GM10847 (cell line): ENCODE data around the gene TMBIM4.

Experiments
- POLR2A ChIP-seq: IDR thresholded peaks from 2 replicates; pipeline ENCODE4 v1.6.1; 2011; ENCODE audit not compliant: insufficient read length; ENCODE audit errors: extremely low read depth

The TMBIM4 gene

DNA sequence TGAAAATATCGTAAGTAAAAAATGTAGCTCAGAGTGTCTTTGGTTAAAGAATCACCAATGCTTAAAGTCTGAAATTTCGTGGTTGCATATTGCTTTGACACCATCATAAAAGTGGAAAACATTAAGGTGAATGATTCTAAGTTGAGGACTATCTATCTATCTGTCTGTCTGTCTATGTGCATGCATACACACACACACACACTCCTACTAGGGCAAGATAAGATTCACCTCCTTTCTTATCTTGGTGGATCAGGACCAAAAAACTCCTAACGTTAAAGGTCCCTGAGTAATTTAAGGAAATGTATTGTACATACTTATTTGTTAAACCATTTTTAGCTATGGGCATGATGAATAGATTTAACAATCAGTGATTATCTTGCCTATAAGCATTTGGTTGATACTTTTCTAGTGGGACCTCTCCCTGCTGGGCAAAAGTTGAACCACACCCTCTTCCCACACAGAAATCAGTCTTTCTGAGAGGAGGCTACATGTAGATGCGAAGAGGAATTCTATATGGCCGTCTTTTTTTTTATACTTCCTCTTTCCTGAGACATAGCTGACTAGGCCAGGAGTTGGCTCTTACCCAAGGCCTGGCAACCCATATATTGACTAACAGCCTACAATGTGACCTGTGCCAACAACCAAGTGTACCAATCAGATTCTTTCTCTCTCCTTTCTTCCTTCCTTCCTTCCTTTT lies 19.9 kb downstream of the TMBIM4 start:
- no peak for TF ChIP-seq POLR2A

DNA sequence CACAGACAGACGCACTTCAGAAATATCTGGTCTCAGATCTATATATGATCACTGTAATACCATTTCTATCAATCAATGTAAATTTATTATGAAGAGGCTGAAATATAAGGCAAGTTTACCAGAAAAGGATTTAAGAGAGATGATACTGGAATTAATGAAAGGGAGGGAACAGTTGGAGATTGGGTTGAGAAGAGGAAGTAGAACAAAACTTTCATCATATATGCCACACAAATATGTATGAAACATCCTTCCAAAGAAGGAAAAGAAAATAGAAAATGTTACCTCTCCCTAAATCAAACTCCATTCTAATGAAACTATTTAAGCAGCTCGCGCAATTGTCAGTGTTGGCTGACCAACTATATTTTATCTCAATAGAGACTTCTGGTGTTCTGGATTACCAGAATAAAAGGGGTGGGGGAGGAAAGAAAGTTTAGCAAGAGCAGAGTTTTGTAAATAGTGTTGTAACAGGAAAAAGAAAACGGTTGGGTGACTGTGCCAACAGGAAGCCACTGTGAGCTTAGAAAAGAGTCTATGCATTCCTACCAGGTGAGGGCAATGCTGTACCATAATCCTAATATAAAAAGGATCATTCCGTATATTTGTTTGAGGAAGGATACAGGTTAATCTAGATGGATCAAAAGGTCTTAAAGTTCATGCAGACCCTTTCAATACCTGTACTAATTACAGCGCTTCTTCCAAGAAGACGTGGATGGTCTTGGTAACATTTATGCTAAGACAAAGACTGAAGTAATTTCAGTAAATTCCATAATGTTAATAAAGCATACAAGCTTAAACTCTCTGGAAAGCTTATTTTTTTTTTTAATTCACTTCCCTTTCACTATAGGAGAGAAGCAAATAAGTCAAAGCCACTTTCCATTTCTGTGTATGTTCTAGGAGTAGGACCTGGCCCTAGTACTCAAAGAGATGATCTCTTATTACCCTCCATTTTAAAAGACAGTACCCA lies 24.7 kb downstream of the TMBIM4 start:
- TF ChIP-seq POLR2A, result no peak

DNA sequence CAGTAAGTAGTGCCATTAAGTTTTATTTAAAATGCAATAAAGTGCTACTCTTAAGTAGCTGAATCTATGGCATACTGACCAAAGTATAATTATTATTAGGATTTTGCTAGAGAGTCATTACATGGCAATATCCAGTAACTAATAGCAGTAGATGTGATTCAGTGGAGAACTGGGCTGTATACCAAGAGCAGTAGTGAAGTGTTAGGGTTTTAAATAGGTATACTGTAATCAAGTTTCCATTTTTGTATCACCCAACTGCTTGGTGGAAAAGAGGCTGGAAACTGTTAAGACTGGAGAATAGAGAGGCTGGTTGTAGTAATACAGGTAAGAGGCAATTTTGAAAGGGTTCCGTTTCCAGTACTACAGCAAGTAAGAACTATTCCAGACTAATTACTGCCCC lies 25.9 kb downstream of the TMBIM4 start:
- no peak for TF ChIP-seq POLR2A

- no peak for TF ChIP-seq POLR2A
Observed at GRCh38 chr12:66142826-66143225, 27.0 kb downstream of the TMBIM4 start.

DNA sequence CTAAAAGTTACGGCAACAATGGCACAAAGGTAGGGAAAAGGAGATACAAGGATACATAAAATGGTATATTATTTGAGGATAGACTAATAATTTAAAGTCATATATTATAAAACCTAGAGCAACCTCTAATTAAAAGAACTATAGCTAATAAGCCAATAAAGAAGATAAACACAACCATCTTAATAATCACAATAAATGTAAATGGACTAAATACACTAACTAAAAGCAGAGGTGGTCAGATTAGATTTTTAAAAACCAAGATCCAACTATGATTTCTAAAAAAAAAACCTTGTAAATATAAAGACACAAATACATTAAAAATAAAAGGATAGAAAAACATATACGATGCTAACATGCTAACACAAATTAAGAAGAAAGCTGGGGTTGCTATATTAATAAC lies 28.5 kb downstream of the TMBIM4 start:
- TF ChIP-seq POLR2A, result no peak

DNA sequence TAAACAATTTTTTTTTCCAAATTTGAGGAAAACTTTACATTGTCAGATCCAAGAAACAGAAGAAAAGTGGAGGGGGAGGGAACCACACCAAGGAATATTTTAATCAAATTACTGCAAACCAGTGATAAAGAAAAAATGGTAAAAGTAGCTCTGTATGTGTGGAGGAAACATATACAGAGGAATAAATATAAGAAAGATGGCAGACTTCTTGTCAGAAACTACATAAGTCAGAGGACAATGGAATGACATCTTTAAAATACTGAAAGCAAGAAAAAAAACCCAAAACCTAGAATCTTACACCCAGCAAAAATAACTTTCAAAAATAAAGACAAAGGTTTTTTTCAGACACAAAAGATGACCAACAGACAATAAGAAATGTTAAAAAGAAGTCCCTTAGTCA lies 29.1 kb downstream of the TMBIM4 start:
- TF ChIP-seq POLR2A, result no peak

DNA sequence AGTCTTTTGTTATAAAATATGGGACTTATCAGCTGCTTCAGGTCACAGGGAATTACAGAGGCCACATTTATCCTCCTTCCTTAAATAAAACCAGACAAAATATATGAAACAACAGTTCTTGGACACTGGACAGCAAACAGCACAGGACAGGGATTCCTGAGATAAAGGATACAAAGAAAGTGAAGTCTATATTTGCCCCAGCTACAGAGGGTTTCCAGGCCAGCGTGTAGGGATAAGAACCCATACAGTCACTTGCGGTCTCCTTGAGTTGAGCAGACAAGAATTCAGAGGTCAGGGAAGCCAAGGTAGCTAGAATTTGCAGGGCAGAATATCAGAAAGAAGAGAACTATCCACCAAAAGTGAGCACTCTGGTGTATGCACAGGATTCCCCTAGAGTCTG lies 30.5 kb downstream of the TMBIM4 start:
- TF ChIP-seq POLR2A, result no peak

DNA sequence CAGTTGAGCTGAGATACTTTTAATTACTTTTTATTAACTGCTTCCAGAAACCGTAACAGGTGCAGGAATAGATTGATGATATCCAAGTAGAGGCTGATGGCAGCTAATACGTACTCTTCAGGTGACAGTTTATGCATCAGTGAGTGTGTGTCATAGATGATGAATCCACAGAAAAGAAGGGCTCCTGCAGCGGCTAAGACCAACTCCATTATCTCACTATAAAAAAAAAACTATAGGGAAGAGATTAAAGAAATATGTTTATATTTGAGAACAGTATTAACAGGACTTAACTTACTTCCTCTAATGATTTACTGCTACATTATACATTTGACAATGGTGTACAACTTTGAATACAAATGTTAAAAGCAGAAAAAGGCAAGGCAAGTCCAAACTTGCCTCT lies 31.9 kb downstream of the TMBIM4 start:
- no peak for TF ChIP-seq POLR2A

DNA sequence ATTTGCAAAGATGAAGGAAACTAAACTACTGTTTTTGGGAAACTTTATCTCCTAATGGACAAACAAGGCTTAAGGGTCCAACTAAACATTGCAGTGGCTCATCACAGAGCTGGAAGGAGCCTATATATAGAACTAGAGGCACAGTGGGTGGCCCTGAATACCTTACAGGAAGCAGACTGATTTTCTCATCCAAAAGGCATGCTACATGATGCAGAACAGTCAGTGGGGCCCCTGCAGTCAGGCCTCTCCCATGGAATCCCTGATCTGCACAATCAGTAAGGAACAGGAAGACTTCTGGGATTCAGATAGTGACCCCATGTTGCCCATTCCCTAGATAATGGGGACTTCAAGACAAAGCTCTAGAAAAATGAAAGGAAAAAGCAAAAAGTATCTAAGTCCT lies 37.4 kb downstream of the TMBIM4 start:
- no peak for TF ChIP-seq POLR2A

DNA sequence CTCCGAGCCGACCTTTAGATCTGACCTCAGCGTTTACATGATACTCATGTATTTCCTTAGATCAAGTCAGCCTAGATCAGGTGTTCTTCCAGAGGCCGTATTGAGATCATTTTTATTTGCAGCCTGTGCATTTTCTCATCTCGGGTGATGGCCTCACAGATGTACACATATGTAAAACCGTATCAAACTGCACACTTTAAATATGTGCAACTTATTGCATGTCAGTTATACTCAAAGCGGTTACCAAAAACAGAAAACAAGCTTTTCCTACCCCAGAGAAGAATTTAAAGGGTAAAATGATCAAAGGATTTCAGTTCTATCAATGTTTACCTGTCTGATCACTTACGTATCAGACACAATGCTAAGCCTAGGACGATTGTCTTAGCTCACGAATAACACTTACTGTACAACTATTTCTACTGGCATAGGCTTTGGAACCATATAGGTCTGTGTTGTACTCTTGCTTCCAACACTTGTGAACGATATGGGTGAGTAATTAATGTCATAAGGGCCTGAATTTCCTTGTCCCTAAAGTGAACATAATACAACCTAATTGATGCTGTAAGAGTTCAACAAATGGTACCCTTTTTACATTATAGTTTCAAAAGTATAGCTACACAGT lies 38.6 kb downstream of the TMBIM4 start:
- TF ChIP-seq POLR2A, result no peak

GRCh38 chr12:66130267-66131066 lies 39.3 kb downstream of the TMBIM4 start, which contains the start of gene LLPH:
TSS of gene LLPH (minus strand) at chr12:66130750. CDS start at chr12:66129106, 1,644 bp downstream.
- TF ChIP-seq POLR2A, result peak; percentile 77

DNA sequence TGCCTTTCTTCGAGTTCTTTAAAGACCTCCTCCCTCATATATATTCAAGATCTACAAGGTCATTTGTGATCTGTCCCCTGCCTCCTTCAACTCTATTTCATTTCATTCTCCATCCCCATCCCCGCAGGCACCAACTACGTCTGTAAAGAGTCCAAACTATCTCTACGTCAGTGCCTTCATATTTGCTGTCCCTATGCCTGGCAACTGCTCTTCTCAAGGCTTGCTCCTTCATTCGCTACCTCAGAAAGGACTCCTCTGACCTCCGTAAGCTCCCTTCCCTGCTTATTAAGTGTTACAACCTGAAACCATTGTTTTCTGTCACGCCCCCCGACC lies 39.9 kb downstream of the TMBIM4 start:
- TF ChIP-seq POLR2A, result no peak

DNA sequence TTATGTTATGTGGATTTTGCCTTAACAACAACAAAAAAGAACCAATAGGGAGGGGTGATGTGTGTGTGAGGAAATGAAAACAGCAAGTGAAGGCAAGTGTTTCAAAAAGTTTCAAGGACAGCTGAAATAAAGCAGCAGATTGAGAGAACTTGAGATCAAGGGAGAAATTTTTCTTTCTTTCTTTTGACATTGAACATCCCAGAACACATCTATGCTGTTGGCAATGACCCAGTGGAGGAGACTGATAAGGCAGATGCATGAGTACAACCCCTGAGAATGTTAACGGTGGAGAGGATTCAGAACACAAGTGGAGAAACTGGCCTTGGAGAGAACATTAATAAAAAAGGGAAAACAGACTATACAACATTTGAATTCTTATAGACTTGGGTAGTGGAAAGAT lies 42.1 kb downstream of the TMBIM4 start:
- TF ChIP-seq POLR2A, result no peak

GRCh38 chr12:66120477-66120876 lies 49.3 kb downstream of the TMBIM4 start:
- no peak for TF ChIP-seq POLR2A

GRCh38 chr12:66119870-66120241 lies 49.9 kb downstream of the TMBIM4 start:
- no peak for TF ChIP-seq POLR2A

DNA sequence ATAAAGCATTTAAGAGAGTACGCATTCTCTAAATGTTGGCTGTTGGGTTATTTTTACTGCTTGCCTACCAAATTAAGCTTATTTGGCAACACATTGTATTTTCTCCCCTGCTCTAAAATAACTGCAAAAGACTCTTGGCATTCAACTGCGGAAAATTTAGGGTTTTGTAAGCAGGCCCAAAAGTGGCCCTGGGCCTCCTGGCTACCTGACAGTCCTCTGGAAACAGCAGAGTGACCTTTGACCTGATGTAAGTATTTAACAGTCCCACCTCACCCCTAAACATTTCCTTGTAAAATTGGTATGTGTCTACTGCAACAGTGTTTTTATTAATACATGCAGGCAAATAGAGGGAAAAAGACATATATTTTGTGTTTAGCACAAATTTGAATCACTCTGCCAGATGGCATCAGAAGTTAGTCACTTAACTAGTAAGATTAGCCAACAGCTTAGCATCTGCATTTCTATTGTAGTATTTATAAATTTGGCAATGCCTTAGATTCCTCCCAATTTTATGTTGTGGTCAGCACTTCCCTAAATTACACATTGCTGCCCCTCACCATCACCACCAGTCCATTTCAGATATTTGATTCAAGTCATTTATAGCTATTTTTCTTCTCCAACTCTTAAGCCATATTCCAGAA lies 50.4 kb downstream of the TMBIM4 start:
- no peak for TF ChIP-seq POLR2A
